Activated naive CD8-positive, alpha-beta T cell treated with anti-CD3 and anti-CD28 coated beads, Interleukin-2, amount 50 U/mL, for 24 hours (primary cell): Measurements from ENCODE around the gene PDE6B.
"Not testable (repeated sequence)": the region's sequence is repeated elsewhere in the genome, so short reads cannot be mapped to it uniquely, and the experiment has no call there.

Source experiments
- ATAC-seq: fragments of 150-1000 bp; cut with Tn5 transposase; one replicate; pipeline ENCODE4 v1.10.0; 2021
- DNase-seq: peaks from one replicate; pipeline ENCODE4 v3.0.0; 2021
- H3K27ac Mint-ChIP-seq: one replicate; pipeline ENCODE4 v1.8.0; 2021; ENCODE audit warnings: mild to moderate bottlenecking, mixed read lengths
- H3K27me3 Mint-ChIP-seq: one replicate; pipeline ENCODE4 v1.8.0; 2021; ENCODE audit warnings: mixed read lengths
- H3K36me3 Mint-ChIP-seq: one replicate; pipeline ENCODE4 v1.8.0; 2021; ENCODE audit warnings: low read depth, mixed read lengths
- H3K4me1 Mint-ChIP-seq: one replicate; pipeline ENCODE4 v1.8.0; 2021; ENCODE audit warnings: mixed read lengths
- H3K4me3 Mint-ChIP-seq: one replicate; pipeline ENCODE4 v1.8.0; 2021; ENCODE audit warnings: mild to moderate bottlenecking, moderate library complexity, mixed read lengths
- H3K9me3 Mint-ChIP-seq: one replicate; pipeline ENCODE4 v1.8.0; 2021; ENCODE audit warnings: mixed read lengths

PDE6B gene

DNA sequence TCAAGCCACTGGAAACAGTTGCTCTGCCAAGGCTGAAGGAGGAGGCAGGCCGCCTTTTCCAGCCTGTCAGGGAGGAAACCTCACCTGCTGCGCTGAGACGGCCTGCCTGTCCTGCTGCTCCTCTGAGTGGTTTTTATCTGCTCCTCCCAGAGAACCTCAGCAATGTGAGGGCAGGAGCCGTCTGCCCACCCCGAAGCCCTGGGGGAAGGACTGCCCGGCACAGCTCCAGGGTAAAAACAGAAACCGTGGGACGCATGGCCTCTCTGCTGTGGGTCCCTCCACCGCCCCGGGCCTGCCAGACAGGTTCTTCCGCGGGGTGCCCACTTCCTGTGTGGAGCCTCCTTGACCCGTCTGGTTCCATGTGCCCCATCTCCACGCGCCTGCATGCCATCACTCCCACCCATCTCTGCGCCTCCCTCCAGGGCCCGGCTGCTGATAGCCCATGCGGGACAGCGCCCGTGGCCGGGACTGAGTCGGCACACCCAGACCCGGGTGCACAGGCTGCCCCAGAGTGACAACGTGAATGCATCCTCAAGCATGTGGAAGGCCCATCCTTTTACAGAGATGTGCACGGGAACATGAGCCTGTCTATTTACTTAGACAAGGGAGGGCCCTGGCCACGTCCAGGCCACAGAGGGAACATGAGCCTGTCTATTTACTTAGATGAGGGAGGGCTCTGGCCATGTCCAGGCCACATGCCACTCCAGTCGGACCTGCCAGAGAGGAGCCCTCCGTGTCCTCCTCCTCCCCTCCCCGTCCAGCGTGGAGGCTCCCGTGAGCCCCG, 67.6 kb downstream of the PDE6B start:
- H3K9me3 Mint-ChIP-seq = no peaks in the 10 kb centered on the region
- peaks cover 3% of the 10 kb centered on the region for H3K27me3 Mint-ChIP-seq
- no peak for DNase-seq
- no peak for ATAC-seq
- H3K4me3 Mint-ChIP-seq = no peak overlapping the region
- no peak overlapping the region for H3K27ac Mint-ChIP-seq
- H3K4me1 Mint-ChIP-seq = no peaks in the 10 kb centered on the region
- no peaks in the 10 kb centered on the region for H3K36me3 Mint-ChIP-seq

DNA sequence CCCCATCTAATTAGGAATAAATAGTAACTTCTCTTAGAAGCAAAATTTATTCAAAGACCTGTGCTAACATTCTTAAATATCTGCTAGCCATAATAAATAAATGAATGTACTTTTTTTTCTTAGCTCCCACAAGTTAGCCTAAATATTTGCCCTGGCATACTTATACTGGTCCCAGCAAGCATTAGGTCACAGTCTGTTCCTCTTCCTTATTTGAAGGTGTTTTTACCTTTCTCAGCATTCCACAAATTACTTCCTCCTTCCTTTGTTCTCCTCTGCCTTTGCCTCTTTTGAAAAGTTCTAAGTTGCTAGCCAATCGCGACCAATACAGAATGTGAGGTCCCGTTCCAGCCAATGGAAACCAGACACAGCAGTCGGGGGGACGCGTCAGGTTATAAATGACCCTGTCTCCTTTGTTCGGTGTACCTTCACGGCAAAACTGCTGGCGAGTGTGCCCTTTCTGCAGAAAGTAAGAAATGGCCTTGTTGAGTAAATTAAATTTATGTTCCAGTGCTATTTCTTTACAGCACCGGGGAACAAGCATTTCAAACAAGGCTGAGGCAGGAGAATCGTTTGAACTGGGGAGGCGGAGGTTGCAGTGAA, 69.1 kb downstream of the PDE6B start:
- H3K27me3 Mint-ChIP-seq, H3K27ac Mint-ChIP-seq, ATAC-seq, H3K36me3 Mint-ChIP-seq, H3K4me1 Mint-ChIP-seq, H3K4me3 Mint-ChIP-seq, DNase-seq, H3K9me3 Mint-ChIP-seq: not testable (repeated sequence)

DNA sequence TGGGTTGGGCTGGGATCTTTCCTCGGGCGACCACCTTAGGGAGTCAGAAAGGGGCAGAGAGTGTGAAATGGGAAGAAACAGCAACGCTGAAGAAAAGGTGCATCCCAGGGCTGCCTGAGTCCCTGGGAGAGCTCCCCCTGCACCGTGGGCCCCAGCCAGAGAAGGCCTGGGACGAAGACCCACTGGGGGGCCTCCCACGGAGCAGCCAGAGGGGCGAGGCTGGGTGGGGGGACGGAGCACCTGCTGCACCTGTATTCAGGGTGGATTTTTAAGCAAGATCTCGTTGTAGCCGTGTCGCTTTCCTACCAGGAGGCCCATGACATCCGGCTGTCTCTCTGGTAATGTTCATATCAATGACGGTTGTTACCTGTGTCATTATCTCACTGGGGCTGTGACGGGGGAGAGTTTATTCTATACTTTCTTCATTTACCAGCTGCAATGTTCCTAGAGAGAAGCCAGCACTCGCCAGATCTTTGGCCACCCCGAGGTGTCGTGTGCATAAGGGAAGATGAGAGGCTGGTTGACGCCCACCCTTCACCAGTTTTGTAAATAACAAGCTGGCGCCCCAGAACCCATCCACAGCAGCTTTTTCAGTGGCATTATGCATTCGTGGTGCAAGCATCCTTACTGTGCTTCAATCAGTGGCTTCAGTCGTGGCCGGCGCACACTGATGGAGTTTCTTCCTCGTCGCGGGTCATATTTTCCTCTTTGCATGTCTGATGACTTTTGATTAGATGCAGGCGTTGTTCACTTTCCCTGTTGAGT, 74.6 kb downstream of the PDE6B start:
- ATAC-seq (no peak), DNase-seq (no peak)
- no peaks in the 10 kb centered on the region for H3K36me3 Mint-ChIP-seq
- no peak overlapping the region for H3K4me3 Mint-ChIP-seq
- H3K4me1 Mint-ChIP-seq = peaks cover 9% of the 10 kb centered on the region
- peaks cover 2% of the 10 kb centered on the region for H3K27me3 Mint-ChIP-seq
- no peaks in the 10 kb centered on the region for H3K9me3 Mint-ChIP-seq
- H3K27ac Mint-ChIP-seq = no peak overlapping the region

GRCh38 chr4:700587-701264, 75.4 kb downstream of the PDE6B start:
- Mint-ChIP-seq H3K27ac (no peak overlapping the region), H3K4me1 (peaks cover 12% of the 10 kb centered on the region)

GRCh38 chr4:702618-703048, 77.3 kb downstream of the PDE6B start:
- ATAC-seq (no peak), DNase-seq (no peak)
- Mint-ChIP-seq H3K36me3 (no peaks in the 10 kb centered on the region), H3K4me3 (no peak overlapping the region), H3K27ac (no peak overlapping the region), H3K27me3 (no peaks in the 10 kb centered on the region), H3K9me3 (no peaks in the 10 kb centered on the region), H3K4me1 (peaks cover 13% of the 10 kb centered on the region)

More at GRCh38 chr4:700587-701264, 75.4 kb downstream of the PDE6B start:
- no peak for DNase-seq
- ATAC-seq = no peak
- Mint-ChIP-seq H3K4me3 (no peak overlapping the region), H3K36me3 (no peaks in the 10 kb centered on the region), H3K9me3 (no peaks in the 10 kb centered on the region), H3K27me3 (peaks cover 2% of the 10 kb centered on the region)

GRCh38 chr4:703336-704197, 78.2 kb downstream of the PDE6B start:
- no peaks in the 10 kb centered on the region for H3K27me3 Mint-ChIP-seq
- H3K36me3 Mint-ChIP-seq = no peaks in the 10 kb centered on the region
- peaks cover 14% of the 10 kb centered on the region for H3K4me1 Mint-ChIP-seq
- ATAC-seq (no peak), DNase-seq (no peak)
- H3K9me3 Mint-ChIP-seq = no peaks in the 10 kb centered on the region
- H3K4me3 Mint-ChIP-seq = no peak overlapping the region
- H3K27ac Mint-ChIP-seq = no peak overlapping the region

GRCh38 chr4:704198-704891, 79.0 kb downstream of the PDE6B start:
- DNase-seq (no peak), ATAC-seq (no peak)
- Mint-ChIP-seq H3K36me3 (no peaks in the 10 kb centered on the region), H3K4me1 (peaks cover 13% of the 10 kb centered on the region), H3K27ac (no peak overlapping the region), H3K27me3 (no peaks in the 10 kb centered on the region), H3K4me3 (no peak overlapping the region), H3K9me3 (no peaks in the 10 kb centered on the region)

GRCh38 chr4:704971-705277, 79.6 kb downstream of the PDE6B start:
- no peak for ATAC-seq
- Mint-ChIP-seq H3K4me1 (peaks cover 16% of the 10 kb centered on the region), H3K36me3 (no peaks in the 10 kb centered on the region), H3K27me3 (no peaks in the 10 kb centered on the region), H3K27ac (no peak overlapping the region), H3K4me3 (no peak overlapping the region), H3K9me3 (no peaks in the 10 kb centered on the region)
- DNase-seq = no peak

- H3K27ac Mint-ChIP-seq = peak within 1 kb of the TSS; percentile 39
- peaks cover 17% of the 10 kb centered on the region for H3K4me1 Mint-ChIP-seq
- H3K27me3 Mint-ChIP-seq = no peaks in the 10 kb centered on the region
- ATAC-seq (peak; percentile 96), DNase-seq (peak; percentile 99)
- H3K9me3 Mint-ChIP-seq = no peaks in the 10 kb centered on the region
- H3K4me3 Mint-ChIP-seq = peak within 1 kb of the TSS; percentile 63
- no peaks in the 10 kb centered on the region for H3K36me3 Mint-ChIP-seq
Observed at GRCh38 chr4:705278-706082, 80.1 kb downstream of the PDE6B start, which contains the start of gene PCGF3. PCGF3 (plus strand) TSS chr4:705832; CDS start chr4:733681, 27,849 bp downstream.

GRCh38 chr4:706083-706633, 80.8 kb downstream of the PDE6B start:
- not testable (repeated sequence) for H3K9me3 Mint-ChIP-seq, H3K27ac Mint-ChIP-seq
- peak overlapping the region; percentile 45 for H3K4me3 Mint-ChIP-seq

GRCh38 chr4:706834-707598, 81.6 kb downstream of the PDE6B start:
- H3K9me3 Mint-ChIP-seq = no peaks in the 10 kb centered on the region
- H3K4me3 Mint-ChIP-seq = no peak overlapping the region
- ATAC-seq (no peak), DNase-seq (no peak)
- no peaks in the 10 kb centered on the region for H3K27me3 Mint-ChIP-seq
- peaks cover 18% of the 10 kb centered on the region for H3K4me1 Mint-ChIP-seq
- H3K27ac Mint-ChIP-seq = no peak overlapping the region
- H3K36me3 Mint-ChIP-seq = no peaks in the 10 kb centered on the region

More at GRCh38 chr4:706083-706633, 80.8 kb downstream of the PDE6B start:
- H3K27me3 Mint-ChIP-seq, DNase-seq, ATAC-seq, H3K36me3 Mint-ChIP-seq: not testable (repeated sequence)
- peaks cover 18% of the 10 kb centered on the region for H3K4me1 Mint-ChIP-seq
